HG03280 (cell line): ENCODE data around the gene ECSIT.

Source experiments
- ATAC-seq: cut with Tn5 transposase; IDR thresholded peaks from one replicate; pipeline ENCODE4 v1.9.1; 2021; ENCODE audit warnings: mild to moderate bottlenecking, moderate library complexity; ENCODE audit not compliant: unreplicated experiment

The ECSIT gene

DNA sequence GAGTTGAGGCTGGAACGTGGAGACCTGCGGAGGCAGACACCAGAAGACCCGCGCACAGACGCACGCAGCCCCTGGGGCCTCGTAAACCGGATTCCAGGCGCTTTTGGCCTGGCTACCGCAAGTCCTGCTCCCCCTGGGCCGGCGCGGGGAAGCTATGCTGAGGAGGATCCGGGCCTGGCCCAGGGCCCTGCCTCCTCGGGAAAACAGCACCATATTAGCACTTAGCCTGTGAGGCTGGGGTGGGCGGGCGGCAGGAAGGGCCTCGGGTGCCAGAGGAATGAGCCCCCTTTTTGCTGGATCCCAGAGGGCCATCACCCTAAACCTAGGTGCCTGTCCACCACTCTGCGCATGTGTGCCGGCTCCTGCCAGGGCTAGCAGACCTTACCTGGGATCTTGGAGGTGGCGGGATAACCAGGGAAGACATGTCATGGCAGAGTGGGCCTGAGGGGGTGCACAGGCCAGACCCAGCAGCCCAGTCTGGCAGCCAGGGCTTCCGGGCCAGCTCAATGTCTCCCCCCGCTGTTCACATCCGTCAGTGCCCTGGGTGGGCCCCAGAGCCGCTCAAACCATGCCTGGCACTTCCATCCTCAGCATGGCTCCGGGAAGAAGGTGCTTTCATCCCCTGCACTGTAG lies 22.8 kb upstream of the ECSIT start:
- no peak for ATAC-seq

DNA sequence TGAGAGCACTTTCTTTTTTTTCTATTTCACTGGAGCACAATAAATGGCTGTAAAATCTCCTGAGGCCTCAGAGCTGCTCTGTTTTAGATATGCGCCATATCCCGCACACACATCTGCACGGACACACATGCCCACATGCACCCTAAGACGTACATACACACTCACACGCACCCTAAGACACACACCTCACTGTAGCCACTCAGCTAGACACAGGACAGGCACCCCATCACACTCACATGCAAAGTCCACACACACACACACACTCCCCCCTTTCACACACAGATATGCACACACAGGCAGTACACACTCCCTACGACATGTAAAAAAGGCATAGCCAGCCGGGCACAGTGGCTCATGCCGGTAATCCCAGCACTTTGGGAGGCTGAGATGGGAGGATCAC lies 21.3 kb upstream of the ECSIT start:
- ATAC-seq: no peak

DNA sequence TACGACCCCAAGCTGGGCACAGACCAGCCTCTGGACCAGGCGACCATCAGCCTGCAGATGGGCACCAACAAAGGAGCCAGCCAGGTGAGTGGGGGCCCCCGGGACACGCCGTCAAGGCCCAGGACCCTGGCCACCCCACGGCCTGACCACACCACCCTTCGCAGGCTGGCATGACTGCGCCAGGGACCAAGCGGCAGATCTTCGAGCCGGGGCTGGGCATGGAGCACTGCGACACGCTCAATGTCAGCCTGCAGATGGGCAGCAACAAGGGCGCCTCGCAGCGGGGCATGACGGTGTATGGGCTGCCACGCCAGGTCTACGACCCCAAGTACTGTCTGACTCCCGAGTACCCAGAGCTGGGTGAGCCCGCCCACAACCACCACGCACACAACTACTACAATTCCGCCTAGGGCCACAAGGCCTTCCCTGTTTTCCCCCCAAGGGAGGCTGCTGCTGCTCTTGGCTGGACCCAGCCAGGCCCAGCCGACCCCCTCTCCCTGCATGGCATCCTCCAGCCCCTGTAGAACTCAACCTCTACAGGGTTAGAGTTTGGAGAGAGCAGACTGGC lies 20.5 kb upstream of the ECSIT start:
- no peak for ATAC-seq

DNA sequence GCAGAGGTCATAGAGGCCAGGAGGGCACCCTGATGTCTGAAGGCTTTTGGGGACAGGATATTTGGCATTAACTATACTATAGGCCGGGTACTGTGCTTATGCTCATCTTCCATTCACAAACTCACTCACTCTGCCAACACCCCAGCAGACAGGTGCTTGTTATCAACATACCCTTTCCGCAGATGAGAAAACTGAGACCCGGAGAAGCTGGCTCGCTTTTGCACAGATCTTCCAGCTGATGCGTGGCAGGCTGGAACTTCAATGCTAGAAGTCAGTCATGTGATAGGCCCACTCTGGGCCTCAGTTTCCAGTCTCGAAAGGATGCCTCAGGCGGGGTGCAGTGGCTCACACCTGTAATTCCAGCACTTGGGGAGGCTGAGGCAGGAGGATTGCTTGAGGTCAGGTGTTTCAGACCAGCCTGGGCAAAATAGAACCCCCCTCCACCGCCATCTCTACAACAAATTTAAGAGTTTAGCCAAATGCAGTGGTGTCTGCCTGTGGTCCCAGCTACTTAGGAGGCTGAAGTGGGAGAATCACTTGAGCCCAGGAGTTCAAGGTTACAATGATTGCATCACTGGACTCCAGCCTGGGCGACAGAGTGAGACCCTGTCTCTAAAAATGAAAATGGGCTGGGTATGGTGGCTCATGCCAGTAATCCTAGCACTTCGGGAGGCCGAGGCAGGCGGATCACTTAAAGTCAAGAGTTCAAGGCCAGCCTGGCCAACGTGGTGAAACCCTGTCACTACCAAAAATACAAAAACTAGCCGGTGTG lies 19.2 kb upstream of the ECSIT start:
- ATAC-seq: no peak

GRCh38 chr19:11541238-11541637 lies 12.3 kb upstream of the ECSIT start:
- ATAC-seq: no peak

DNA sequence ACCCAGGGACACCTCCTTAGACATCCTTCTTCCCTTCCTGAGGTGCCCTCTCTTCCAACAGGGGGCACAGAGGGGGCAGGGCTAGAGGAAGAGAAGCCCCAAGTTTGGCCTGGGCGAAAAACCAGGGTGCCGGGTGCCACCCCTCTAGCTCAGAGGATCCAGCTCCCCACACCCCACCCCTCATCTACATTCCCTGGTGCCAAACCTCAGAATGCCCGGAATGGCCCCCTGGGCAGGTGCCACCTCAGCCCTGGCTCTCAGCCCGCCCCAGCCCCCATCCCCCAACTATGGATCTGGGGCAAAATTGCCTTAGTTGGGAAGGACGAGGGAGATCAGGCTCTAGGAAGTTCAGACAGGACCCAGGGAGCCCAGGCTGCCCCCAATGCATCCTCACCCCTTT lies 11.7 kb upstream of the ECSIT start:
- no peak for ATAC-seq

DNA sequence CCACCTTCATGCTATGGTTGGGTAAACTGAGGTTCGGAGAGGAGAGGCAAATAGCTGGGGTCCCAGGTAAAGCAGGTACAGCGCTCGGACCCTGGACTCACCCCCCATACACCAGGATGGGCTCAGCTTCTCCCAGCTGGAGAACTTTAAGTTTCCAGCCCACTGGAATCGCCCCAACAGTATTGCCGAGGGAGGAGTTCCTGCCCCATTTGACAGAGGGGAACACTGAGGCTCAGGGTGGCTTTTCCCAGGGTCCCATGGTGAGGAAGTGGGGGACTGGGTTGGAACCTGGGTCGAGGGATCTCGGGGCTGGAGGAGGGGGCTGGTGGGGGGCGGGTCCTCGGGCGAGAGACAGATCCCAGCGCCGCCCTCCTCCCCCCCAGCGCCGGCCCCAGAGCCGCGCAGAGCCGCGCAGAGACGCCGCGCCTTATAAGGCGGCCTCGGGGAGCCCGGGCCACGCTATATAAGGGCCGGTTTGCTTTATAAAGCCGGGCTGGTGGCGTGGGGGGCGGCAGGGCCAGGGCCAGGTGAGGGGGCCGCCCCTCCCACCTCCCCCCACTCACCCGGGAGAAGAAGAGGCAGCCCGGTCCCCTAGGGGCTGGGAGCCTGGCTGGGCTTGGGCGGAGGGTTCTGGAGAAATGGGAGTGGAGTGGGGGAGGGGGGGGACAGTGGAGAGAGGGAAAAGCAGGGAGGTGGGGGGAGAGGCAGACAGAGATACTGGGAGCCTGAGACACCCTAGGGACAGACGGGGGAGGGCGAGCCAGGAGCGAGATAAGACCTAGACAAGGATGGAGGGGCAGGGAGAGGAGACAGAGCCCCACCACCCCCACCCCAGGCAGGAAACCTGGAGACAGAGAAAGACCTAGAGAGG lies 10.8 kb upstream of the ECSIT start:
- ATAC-seq: no peak

DNA sequence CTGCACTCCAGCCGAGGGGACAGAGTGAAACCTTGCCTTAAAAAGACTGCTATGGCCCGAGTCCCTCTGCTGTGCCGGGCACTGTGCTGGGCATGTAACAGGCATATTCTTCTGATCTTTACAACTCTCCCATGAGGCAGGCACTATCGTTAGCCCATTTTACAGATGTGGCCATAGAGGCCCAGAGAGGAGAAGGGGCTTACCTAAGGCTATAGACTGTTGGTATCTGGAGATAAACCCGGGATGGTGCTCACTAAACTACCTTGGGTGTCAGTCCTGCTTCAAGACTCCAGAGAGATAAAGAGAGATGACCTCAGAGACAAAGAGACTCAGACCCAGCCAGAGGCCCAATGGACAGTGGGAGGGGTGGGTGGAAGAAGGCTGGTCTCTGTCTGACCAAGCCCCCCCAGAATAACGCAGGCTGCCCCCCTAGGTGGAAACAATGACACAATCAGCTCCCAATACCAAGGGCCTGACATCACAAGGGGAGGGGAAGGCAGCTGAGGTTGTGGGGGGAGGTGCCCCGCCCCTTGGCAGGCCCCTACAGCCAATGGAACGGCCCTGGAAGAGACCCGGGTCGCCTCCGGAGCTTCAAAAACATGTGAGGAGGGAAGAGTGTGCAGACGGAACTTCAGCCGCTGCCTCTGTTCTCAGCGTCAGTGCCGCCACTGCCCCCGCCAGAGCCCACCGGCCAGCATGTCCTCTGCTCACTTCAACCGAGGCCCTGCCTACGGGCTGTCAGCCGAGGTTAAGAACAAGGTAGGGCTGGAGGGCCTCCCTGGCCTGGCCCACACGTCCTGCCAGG lies 9.5 kb upstream of the ECSIT start, which contains the start of gene CNN1:
Gene CNN1 (plus strand): TSS at position 620 of the 805 bp plus-strand sequence. CDS start 77 bp downstream, at position 697.
- no peak for ATAC-seq

GRCh38 chr19:11535792-11536595 lies 7.1 kb upstream of the ECSIT start:
- peak; percentile 76 for ATAC-seq

GRCh38 chr19:11534948-11535347 lies 6.0 kb upstream of the ECSIT start:
- ATAC-seq: no peak

- no peak for ATAC-seq
These were observed 5.6 kb upstream of the ECSIT start for GRCh38 chr19:11534538-11534937.

DNA sequence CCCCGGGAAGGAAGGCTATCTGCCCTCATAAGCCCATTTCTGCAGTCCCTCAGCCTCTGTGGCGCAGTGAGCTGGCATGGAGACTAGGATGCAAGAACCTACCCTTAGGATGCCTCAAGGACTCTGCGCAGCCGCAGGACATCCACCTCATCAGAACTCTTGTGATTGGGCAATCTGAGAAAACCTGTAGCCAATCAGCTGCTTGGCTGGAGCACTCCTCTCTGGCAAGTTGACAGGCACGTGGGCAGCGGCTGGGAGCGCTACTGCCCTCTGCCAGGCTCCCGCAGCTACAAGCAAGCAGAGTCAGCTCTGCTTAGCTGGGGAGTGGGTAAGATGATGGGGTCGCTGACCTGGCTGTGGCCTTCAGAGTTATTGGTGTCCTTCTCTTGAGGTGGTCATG lies 1.5 kb upstream of the ECSIT start:
- ATAC-seq: no peak

DNA sequence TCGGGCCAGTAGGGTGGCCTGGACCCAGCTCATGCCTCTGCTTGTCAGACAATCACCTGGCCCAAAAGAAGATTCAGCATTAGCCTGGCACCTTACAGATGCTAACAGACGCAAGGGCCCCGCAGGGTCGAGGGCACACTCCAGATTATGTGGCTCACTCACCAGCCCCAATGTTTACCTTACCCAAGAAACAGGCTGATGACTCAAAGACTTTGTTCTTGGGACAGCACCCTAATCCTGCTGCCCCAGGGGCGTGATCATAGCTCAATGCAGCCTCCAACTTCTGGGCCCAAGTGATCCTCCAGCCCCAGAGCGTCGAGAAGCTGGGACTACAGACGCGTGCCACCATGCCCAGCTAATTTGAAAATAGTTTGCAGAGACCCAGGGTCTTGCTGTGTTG lies 9.8 kb downstream of the ECSIT start:
- ATAC-seq: no peak

DNA sequence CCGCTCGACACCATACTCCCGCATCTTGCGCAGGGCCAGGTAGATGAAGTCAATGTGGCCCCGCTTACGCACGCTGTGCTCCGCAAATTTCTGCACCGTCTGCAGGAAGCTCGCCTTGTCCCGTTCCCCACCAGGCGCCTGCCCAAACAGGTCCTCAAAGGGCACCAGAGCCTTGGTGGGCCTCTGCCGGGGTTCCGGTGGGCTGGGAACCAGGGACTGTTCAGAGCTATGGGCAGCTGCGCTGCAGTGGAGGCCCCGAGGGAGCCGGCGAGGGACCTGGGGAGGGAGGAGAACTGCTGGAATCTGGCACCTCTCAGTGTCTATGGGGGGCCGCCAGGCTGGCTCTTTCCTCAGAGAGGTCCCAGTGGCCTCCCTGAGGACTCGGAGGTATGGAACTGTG lies 15.0 kb downstream of the ECSIT start:
- ATAC-seq: no peak

DNA sequence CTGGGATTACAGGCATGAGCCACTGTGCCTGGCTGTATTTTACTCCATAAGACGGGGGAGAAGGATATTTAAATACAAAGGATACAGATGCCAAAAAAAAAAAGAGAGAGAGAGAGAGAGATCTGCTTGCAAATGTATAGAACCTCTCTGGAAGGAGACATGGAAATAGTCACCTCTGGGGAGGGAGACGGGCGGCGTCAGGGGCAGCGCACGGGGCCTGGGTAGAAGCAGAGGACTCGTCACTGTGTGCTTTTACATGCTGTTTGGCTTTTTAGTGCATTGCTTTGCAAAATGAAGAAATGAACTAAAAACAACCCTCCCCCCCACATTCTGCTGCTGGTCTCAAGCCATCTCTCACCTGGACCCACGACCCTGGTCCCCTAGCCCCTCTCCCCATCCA lies 18.5 kb downstream of the ECSIT start:
- no peak for ATAC-seq

GRCh38 chr19:11507370-11508078 lies 21.4 kb downstream of the ECSIT start:
- ATAC-seq: no peak

- no peak for ATAC-seq
These were observed 22.0 kb downstream of the ECSIT start for GRCh38 chr19:11506967-11507366.

GRCh38 chr19:11506101-11506555 lies 22.8 kb downstream of the ECSIT start:
- peak; percentile 29 for ATAC-seq
